ENCODE results near the gene RAB43. TPM values are rescaled to one million over a fixed set of nuclear protein-coding genes. Genes with fewer than 3 reads are reported as not detected.

RAB43 gene
- polyA plus RNA-seq, 1 donor from 2014 or later = 0.57 TPM

DNA sequence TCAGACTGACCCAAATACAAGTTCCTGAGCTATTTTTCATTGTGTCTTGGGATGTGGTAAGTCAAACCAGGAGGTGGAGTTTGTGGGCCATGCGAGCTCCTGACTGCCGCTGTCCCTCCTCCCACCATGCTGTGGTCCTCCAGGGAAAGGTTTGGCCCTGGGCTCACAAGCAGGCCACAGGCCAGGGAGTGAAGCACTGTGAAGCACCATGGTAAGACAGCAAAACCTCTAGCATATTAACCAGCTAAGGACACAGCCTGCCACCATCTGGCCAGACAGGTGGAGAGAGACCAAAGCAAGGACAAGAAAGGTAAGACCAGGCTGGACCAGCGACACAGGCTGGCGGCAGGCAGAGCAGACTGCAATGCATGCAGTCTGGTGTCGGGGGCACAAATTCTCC, 15.3 kb downstream of the RAB43 start:
- no peak for TF ChIP-seq POLR2AphosphoS5 (IDR thresholded peaks at IDR 0.05)
- TF ChIP-seq MXI1 (conservative IDR thresholded peaks at IDR 0.05; ENCODE audit: poor library complexity, severe bottlenecking) = no peak
- TF ChIP-seq, protein P1, sequence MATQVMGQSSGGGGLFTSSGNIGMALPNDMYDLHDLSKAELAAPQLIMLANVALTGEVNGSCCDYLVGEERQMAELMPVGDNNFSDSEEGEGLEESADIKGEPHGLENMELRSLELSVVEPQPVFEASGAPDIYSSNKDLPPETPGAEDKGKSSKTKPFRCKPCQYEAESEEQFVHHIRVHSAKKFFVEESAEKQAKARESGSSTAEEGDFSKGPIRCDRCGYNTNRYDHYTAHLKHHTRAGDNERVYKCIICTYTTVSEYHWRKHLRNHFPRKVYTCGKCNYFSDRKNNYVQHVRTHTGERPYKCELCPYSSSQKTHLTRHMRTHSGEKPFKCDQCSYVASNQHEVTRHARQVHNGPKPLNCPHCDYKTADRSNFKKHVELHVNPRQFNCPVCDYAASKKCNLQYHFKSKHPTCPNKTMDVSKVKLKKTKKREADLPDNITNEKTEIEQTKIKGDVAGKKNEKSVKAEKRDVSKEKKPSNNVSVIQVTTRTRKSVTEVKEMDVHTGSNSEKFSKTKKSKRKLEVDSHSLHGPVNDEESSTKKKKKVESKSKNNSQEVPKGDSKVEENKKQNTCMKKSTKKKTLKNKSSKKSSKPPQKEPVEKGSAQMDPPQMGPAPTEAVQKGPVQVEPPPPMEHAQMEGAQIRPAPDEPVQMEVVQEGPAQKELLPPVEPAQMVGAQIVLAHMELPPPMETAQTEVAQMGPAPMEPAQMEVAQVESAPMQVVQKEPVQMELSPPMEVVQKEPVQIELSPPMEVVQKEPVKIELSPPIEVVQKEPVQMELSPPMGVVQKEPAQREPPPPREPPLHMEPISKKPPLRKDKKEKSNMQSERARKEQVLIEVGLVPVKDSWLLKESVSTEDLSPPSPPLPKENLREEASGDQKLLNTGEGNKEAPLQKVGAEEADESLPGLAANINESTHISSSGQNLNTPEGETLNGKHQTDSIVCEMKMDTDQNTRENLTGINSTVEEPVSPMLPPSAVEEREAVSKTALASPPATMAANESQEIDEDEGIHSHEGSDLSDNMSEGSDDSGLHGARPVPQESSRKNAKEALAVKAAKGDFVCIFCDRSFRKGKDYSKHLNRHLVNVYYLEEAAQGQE (IDR thresholded peaks at IDR 0.05; ENCODE audit: borderline replicate concordance) = no peak
- TF ChIP-seq, protein P2, sequence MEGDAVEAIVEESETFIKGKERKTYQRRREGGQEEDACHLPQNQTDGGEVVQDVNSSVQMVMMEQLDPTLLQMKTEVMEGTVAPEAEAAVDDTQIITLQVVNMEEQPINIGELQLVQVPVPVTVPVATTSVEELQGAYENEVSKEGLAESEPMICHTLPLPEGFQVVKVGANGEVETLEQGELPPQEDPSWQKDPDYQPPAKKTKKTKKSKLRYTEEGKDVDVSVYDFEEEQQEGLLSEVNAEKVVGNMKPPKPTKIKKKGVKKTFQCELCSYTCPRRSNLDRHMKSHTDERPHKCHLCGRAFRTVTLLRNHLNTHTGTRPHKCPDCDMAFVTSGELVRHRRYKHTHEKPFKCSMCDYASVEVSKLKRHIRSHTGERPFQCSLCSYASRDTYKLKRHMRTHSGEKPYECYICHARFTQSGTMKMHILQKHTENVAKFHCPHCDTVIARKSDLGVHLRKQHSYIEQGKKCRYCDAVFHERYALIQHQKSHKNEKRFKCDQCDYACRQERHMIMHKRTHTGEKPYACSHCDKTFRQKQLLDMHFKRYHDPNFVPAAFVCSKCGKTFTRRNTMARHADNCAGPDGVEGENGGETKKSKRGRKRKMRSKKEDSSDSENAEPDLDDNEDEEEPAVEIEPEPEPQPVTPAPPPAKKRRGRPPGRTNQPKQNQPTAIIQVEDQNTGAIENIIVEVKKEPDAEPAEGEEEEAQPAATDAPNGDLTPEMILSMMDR (IDR thresholded peaks at IDR 0.05; ENCODE audit: poor library complexity, severe bottlenecking) = no peak
- no peak for TF ChIP-seq SMC3 (conservative IDR thresholded peaks at IDR 0.05; ENCODE audit: poor library complexity)
- no peaks in the 10 kb centered on the region for H3F3A ChIP-seq (ENCODE audit: insufficient read depth, low read length, poor library complexity, severe bottlenecking)
- no peak overlapping the region for H2AFZ ChIP-seq (ENCODE audit: low read depth, low read length)
- no peaks in the 10 kb centered on the region for H3K79me2 ChIP-seq (replicated peaks; ENCODE audit: insufficient read depth, low read length)
- no peaks in the 10 kb centered on the region for H3K36me3 ChIP-seq (ENCODE audit: insufficient read depth, low read length)
- H3K9me3 ChIP-seq (ENCODE audit: low read length) = no peaks in the 10 kb centered on the region
- H3K4me2 ChIP-seq (ENCODE audit: low read length) = no peak overlapping the region
- H3K27ac ChIP-seq (ENCODE audit: low read length) = no peak overlapping the region
- no peak overlapping the region for H3K4me3 ChIP-seq (ENCODE audit: low read length)
- H3K9ac ChIP-seq (ENCODE audit: low read length) = no peak overlapping the region
- no peaks in the 10 kb centered on the region for H4K20me1 ChIP-seq (ENCODE audit: insufficient read depth)
- H3K27me3 ChIP-seq (ENCODE audit: insufficient read depth, low read depth, low read length) = no peaks in the 10 kb centered on the region
- H3K9me2 ChIP-seq (ENCODE audit: insufficient read depth, low read length) = no peaks in the 10 kb centered on the region

DNA sequence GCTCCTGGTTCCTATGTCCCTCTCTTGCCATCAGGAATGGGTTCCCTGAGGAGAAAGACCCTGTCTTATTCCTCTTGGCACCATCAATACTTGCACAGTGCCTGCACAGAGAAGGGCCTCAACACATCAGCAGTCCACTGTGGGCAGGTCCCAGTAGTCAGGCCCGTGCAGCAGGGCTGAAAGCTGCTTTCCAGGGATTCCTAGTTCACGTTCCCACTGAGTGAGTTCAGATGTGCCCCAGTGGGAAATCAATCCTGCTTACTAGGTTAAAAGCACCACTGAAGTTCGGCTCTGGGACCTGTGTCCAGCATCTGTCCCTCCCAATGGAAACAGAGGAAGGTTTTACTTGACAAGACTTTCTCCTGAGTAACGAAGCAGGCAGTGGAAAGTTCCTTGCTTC, 15.7 kb downstream of the RAB43 start:
- Histone ChIP-seq H3K9me2 (ENCODE audit: insufficient read depth, low read length) (no peaks in the 10 kb centered on the region), H3K4me3 (ENCODE audit: low read length) (no peak overlapping the region), H3K9ac (ENCODE audit: low read length) (no peak overlapping the region), H3K4me2 (ENCODE audit: low read length) (no peak overlapping the region), H3F3A (ENCODE audit: insufficient read depth, low read length, poor library complexity, severe bottlenecking) (no peaks in the 10 kb centered on the region), H3K27ac (ENCODE audit: low read length) (no peak overlapping the region), H4K20me1 (ENCODE audit: insufficient read depth) (no peaks in the 10 kb centered on the region), H3K79me2 (replicated peaks; ENCODE audit: insufficient read depth, low read length) (no peaks in the 10 kb centered on the region), H3K9me3 (ENCODE audit: low read length) (no peaks in the 10 kb centered on the region), H3K27me3 (ENCODE audit: insufficient read depth, low read depth, low read length) (no peaks in the 10 kb centered on the region), H3K36me3 (ENCODE audit: insufficient read depth, low read length) (no peaks in the 10 kb centered on the region), H2AFZ (ENCODE audit: low read depth, low read length) (no peak overlapping the region)
- TF ChIP-seq SMC3 (conservative IDR thresholded peaks at IDR 0.05; ENCODE audit: poor library complexity) (no peak), TAF1 (IDR thresholded peaks at IDR 0.05; ENCODE audit: low read depth) (no peak), POLR2AphosphoS5 (IDR thresholded peaks at IDR 0.05) (no peak), MXI1 (conservative IDR thresholded peaks at IDR 0.05; ENCODE audit: poor library complexity, severe bottlenecking) (no peak), EZH2 (IDR thresholded peaks at IDR 0.05; ENCODE audit: borderline replicate concordance, insufficient read depth, low read length, poor library complexity, severe bottlenecking) (no peak), RAD21 (conservative IDR thresholded peaks at IDR 0.05) (no peak), EP300 (conservative IDR thresholded peaks at IDR 0.05; ENCODE audit: poor library complexity, severe bottlenecking) (no peak)
- TF ChIP-seq, protein P1 (IDR thresholded peaks at IDR 0.05; ENCODE audit: borderline replicate concordance) = no peak
- TF ChIP-seq, protein P2 (IDR thresholded peaks at IDR 0.05; ENCODE audit: poor library complexity, severe bottlenecking) = no peak
